ENCODE data around the gene FSTL4.

DNA sequence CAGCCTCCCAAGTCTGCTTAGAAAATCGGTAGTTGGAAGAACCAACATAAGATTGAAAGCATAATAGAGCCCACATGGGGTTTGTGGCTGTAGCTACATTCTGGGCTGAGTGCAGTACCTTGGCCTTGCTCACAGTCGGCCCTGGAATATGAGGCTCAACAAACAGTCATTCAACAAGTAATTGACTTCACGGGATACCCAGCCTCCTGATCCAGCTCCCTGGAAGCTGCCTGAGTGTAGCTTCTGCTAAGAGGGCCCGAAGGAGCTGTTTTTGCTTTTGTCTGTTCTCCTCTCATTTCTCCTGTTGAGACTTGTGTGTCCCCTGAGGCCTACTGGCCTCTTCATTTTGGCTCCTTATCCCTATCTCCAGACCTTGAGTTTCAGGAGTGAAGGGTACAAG lies 389.8 kb downstream of the FSTL4 start:
- TF ChIP-seq, protein P1, sequence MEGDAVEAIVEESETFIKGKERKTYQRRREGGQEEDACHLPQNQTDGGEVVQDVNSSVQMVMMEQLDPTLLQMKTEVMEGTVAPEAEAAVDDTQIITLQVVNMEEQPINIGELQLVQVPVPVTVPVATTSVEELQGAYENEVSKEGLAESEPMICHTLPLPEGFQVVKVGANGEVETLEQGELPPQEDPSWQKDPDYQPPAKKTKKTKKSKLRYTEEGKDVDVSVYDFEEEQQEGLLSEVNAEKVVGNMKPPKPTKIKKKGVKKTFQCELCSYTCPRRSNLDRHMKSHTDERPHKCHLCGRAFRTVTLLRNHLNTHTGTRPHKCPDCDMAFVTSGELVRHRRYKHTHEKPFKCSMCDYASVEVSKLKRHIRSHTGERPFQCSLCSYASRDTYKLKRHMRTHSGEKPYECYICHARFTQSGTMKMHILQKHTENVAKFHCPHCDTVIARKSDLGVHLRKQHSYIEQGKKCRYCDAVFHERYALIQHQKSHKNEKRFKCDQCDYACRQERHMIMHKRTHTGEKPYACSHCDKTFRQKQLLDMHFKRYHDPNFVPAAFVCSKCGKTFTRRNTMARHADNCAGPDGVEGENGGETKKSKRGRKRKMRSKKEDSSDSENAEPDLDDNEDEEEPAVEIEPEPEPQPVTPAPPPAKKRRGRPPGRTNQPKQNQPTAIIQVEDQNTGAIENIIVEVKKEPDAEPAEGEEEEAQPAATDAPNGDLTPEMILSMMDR (optimal IDR thresholded peaks at IDR 0.05 in 1 of 3, IDR thresholded peaks at IDR 0.05 in 1 of 3, conservative IDR thresholded peaks at IDR 0.05 in 1 of 3; ENCODE audit: extremely low read depth in 1 of 3, insufficient read depth in 2 of 3, low read length in 3 of 3): no peak
- TF ChIP-seq EZH2 (IDR thresholded peaks at IDR 0.05; ENCODE audit: low read length): no peak

All from keratinocyte (primary cell).